Muscle layer of colon (tissue), 2 donors: ENCODE measurements around the gene FAM72B.
"Not testable (repeated sequence)": the region's sequence is repeated elsewhere in the genome, so short reads cannot be mapped to it uniquely, and the experiment has no call there.

Source experiments
- H3K27ac ChIP-seq: one replicate; pipeline ENCODE4 v1.7.0; 2013; ENCODE audit warnings: low read depth, mild to moderate bottlenecking, low read length, moderate library complexity
- H3K27me3 ChIP-seq, 2 donors: one replicate each; pipeline ENCODE4 v1.7.0; 2013; ENCODE audit warnings: low read length in 2 of 2, mild to moderate bottlenecking in 2 of 2; ENCODE audit not compliant: insufficient read depth in 2 of 2, control insufficient read depth in 1 of 2
- H3K36me3 ChIP-seq: one replicate; pipeline ENCODE4 v1.7.0; 2013; ENCODE audit warnings: mild to moderate bottlenecking, low read length; ENCODE audit not compliant: insufficient read depth
- H3K4me1 ChIP-seq: one replicate; pipeline ENCODE4 v1.7.0; 2013; ENCODE audit warnings: mild to moderate bottlenecking, low read length; ENCODE audit not compliant: insufficient read depth
- H3K4me3 ChIP-seq, 2 donors: one replicate each; pipeline ENCODE4 v1.7.0; 2013; ENCODE audit warnings: low read length in 2 of 2, low read depth in 1 of 2, mild to moderate bottlenecking in 1 of 2, moderate library complexity in 1 of 2
- H3K9ac ChIP-seq: one replicate; pipeline ENCODE4 v1.7.0; 2013; ENCODE audit warnings: low read length
- H3K9me3 ChIP-seq: one replicate; pipeline ENCODE4 v1.7.0; 2013; ENCODE audit warnings: mild to moderate bottlenecking, low read length
- donor health status: abdominal sarcoma.
- donor health status: Adenocarcinoma of cecum.

The FAM72B gene

DNA sequence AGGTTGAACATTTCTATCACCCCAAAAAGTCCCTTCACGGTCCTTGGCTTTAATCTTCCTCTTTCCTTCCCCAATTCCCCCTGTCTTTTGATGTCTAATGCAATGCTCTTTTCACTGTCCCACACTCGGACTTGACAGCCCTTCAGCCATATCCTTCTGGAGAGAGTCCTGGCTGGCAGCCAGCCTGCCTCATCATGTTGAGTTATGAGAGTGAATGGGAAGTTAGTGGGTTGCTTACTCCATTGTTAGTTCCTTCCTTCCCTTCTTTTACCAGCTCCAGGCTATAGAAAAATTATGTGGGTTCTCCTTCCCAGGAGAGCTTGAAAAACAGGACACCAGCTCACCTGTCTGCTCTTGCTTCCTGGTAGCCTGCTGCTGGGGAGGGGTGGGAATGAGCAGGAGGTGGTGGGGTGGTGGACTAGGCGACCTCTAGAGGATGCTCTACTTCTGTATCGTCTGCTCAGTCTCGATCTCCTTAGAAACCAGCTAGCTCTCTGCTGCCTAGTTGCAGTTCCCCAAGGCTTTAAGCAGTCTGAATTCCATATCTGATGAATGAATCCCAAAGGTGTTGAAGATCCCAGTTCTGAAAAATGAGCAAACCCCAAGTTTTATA is 30.5 kb upstream of the FAM72B start:
- H3K27me3 ChIP-seq, H3K36me3 ChIP-seq, H3K4me3 ChIP-seq, H3K9ac ChIP-seq, H3K4me1 ChIP-seq, H3K27ac ChIP-seq, H3K9me3 ChIP-seq: not testable (repeated sequence)

DNA sequence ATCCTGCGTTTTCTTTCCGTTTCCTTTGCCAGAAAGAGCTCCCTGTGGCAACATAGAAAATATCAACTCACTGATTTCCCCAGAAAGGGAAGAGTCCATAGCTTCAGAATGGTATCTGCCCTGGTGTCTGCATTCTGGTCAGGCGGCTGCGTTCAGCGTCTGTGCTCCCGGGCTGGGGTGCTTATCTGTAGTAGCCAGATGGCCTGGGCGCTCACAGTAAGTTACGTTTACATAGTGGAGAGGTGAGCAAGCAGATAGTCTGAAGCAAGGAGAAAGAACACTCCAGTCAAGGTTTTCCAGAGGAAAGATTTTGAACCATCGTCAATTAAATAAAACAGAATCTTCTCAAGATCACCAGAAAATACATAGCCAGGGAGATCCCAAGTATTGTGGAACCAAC is 29.4 kb upstream of the FAM72B start:
- H3K9ac ChIP-seq, H3K27ac ChIP-seq, H3K4me1 ChIP-seq, H3K36me3 ChIP-seq, H3K9me3 ChIP-seq, H3K27me3 ChIP-seq, H3K4me3 ChIP-seq: not testable (repeated sequence)

DNA sequence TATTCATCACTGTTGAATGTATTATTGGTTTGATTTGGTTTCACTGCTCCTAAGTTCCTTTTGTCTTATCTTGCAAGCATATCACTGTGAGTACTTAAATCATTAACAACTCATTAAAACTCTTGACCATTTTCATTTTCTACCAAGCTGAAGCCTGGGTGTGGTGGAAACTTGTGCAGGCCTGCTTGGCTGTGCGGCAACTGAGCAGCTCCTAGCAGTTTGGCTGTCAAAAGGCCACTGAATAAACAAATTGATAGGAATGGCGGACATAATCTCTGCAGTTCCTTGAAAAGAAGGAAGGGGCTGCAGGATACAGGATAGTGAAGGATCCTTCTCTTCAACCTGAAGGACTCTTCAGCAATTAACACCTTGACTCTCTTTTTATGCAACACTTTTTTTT is 26.6 kb upstream of the FAM72B start:
- H3K36me3 ChIP-seq, H3K9me3 ChIP-seq, H3K9ac ChIP-seq, H3K4me1 ChIP-seq, H3K27me3 ChIP-seq, H3K27ac ChIP-seq, H3K4me3 ChIP-seq: not testable (repeated sequence)

GRCh38 chr1:121208375-121208774 is 24.2 kb upstream of the FAM72B start:
- H3K9me3 ChIP-seq, H3K4me1 ChIP-seq, H3K9ac ChIP-seq, H3K27ac ChIP-seq, H3K36me3 ChIP-seq, H3K4me3 ChIP-seq, H3K27me3 ChIP-seq: not testable (repeated sequence)

DNA sequence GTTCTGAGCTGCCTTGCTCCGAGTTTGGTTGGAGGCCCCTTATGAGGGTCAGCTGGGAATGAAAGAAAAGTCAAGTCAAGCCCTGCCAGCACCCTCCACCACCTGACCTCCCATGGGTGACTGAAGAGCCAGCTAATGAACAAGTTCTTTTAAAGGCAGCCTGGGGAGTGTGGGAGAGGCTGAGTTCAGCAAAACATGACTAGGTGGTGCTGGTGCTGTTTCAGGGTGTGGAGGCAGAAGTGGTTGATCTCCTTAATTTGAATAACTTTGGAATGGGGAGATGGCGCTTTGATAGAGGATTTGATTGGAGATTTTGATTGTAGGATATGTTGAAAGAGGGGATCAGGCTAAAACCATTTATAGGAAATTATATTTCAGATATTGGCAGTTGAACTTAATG is 23.2 kb upstream of the FAM72B start:
- not testable (repeated sequence) for H3K9ac ChIP-seq, H3K27me3 ChIP-seq

DNA sequence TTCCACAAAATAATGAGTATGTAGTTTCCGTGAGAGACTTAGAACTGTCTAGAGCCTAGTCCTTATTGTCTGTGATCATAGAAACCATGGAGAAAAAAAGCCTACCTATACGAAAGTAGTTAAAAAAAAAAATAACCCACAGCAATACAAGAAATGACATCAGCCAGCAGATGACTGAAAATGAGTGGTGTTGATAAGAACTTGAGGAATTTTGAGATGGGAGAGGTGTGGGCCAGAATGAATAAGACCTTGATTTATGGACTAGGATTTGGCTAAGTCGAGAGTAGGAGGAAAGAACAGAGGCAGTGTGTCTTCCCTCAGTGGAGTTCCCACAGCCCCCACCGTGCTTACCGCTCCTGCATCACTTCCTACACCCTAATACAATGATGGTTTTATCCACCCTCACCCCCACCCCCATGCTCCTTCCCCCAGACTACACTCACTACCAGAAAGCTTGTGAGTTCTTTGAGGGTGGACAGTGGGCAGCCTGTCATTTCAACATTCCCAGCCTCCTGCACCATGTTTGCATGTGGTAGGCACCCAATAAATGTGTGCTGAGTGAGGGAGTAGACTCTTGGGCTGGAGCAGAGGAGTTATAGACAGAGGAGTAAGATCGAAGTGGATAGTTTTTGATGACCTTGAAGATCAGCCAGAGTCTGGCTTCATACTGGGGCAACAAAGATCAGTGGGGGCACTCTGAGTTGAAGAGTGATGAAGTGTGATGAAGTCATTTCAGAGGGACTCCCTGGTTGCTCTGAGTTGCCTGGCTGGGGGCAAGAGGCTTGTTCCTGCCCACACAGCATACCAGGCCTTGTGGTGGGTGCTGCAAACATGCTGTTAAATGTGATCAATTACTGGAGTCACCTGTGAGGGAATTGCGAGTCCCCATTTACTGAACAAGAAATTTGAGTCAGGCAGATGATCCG is 21.9 kb upstream of the FAM72B start:
- H3K4me3 ChIP-seq, H3K9ac ChIP-seq, H3K9me3 ChIP-seq, H3K27me3 ChIP-seq, H3K4me1 ChIP-seq, H3K36me3 ChIP-seq, H3K27ac ChIP-seq: not testable (repeated sequence)

More for the DNA sequence above, 23.2 kb upstream of the FAM72B start:
- H3K36me3 ChIP-seq, H3K4me3 ChIP-seq, H3K27ac ChIP-seq, H3K9me3 ChIP-seq, H3K4me1 ChIP-seq: not testable (repeated sequence)

DNA sequence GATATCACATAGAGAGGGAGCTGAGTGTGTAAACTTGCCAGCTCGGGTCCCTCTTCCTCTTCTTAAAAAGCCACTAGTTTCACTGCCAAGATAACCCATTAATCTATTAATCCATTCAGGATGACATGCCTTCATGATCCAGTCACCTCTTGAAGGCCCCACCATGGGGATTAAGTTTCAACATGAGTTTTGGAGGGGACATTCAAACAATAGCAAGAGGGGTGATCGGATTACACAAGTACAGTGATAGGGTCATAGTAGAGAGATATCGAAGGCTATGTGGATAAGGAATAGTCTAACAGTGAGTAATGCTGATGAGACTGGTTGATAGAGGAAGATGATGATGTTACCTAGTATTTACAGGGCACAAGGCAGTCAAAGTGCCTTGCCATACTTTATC is 18.8 kb upstream of the FAM72B start:
- H3K36me3 ChIP-seq, H3K4me3 ChIP-seq, H3K4me1 ChIP-seq, H3K9me3 ChIP-seq, H3K27me3 ChIP-seq, H3K27ac ChIP-seq, H3K9ac ChIP-seq: not testable (repeated sequence)

DNA sequence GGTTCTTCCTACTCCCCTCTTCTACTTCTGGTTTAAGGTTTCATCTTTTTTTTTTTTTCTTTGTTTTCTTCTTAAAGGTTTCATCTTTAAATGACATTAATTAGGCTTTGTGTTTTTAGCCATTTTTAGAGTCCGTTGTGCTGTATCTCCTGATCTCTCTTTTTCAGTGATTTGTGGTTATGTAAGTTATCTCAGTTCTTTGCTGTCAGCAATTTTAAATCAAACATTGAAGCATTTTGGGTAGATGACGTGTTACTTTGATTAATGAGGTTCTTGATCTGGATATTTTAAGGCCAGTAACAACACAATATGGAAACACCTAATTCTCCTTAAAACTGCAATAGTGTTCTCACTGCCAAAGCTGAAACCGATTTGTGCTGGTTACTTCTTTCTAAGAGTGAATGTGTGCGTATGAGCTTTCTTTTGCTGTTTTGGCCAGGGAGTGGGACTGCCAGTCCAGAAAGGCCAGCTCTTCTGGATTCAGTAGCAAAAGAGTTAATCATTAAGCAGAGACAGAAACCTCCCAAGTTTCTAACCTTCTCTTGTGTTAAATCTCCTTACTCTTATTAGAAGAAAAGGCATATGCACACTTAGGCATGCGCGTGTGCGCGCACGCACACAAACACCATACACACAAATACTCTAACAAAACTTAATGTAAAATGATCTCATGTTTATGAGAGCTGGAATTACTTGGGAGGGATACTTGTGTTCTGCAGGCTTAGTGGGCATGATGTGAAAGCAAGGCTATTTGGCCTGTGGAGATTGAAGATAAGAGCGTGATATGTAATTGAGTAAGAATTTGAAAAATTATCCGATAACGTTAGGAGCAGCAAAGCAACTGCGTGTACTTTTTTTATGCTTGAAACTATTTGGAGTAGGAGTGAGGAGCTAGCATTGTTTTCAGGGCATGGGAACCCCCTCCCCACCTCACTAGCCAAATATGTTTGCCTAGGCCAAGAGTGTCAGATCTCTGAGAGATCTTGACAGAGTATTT is 17.1 kb upstream of the FAM72B start:
- H3K9ac ChIP-seq, H3K4me3 ChIP-seq, H3K9me3 ChIP-seq, H3K27me3 ChIP-seq, H3K4me1 ChIP-seq, H3K27ac ChIP-seq, H3K36me3 ChIP-seq: not testable (repeated sequence)

GRCh38 chr1:121200232-121200631 is 16.1 kb upstream of the FAM72B start:
- not testable (repeated sequence) for H3K27me3 ChIP-seq, H3K4me1 ChIP-seq, H3K9me3 ChIP-seq, H3K9ac ChIP-seq, H3K27ac ChIP-seq, H3K4me3 ChIP-seq, H3K36me3 ChIP-seq

- not testable (repeated sequence) for H3K4me1 ChIP-seq, H3K36me3 ChIP-seq, H3K4me3 ChIP-seq, H3K9me3 ChIP-seq, H3K9ac ChIP-seq, H3K27ac ChIP-seq, H3K27me3 ChIP-seq
Measured at GRCh38 chr1:121199763-121200162, 15.6 kb upstream of the FAM72B start.

DNA sequence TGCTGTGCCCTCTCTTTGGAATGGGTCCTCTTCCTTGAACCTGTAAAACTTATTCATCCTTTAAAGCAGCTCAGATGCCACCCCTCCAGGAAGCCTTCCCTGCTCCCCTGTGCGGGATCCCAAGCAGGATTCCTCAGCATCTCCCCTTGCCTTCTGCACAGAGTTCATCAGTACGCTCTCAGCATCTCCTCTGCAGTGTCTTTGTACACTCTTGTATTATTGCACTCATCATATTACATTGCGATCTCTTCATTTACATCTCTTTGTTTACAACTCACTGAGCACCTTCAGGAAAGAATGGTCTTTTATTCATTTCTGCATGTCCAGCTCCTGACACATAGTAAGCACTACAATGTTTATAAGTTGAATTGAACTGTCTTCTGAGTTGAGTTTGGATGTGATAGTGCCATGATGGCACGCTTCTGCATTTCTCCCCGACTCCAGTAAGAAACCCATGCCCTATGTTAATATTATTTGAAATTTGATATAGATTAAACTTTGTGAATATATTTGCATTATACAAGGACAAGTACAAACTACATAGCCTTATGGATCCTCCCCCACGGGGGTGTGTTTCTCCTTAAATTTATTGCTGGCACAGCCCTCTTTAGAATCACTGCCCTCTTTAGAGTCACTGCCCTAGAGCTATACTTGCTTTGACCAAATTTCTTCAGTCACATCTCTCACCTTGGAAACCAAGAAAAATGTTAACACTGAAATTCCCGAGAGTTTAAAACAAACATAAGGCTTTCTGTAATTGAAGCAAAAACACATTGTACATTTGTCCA is 13.1 kb upstream of the FAM72B start:
- not testable (repeated sequence) for H3K4me1 ChIP-seq, H3K9ac ChIP-seq, H3K9me3 ChIP-seq, H3K4me3 ChIP-seq, H3K27me3 ChIP-seq, H3K36me3 ChIP-seq, H3K27ac ChIP-seq
